Stimulated activated naive CD8-positive, alpha-beta T cell treated with anti-CD3 and anti-CD28 coated beads, Interleukin-15, Interleukin-2, amounts not matched to agents 100 ng/mL and 50 ng/mL, for 24 hours (primary cell): ENCODE results near the gene MYMK.
A peak's percentile ranks its signal among the peaks of the same experiment; 100 is the strongest.

Source experiments
- H3K27ac Mint-ChIP-seq: one replicate; pipeline ENCODE4 v1.8.0; 2021; ENCODE audit warnings: mild to moderate bottlenecking, mixed read lengths
- H3K27me3 Mint-ChIP-seq: one replicate; pipeline ENCODE4 v1.8.0; 2021; ENCODE audit warnings: mixed read lengths
- H3K36me3 Mint-ChIP-seq: one replicate; pipeline ENCODE4 v1.8.0; 2021; ENCODE audit warnings: low read depth, mixed read lengths
- H3K4me1 Mint-ChIP-seq: one replicate; pipeline ENCODE4 v1.8.0; 2021; ENCODE audit warnings: low read depth, mixed read lengths
- H3K4me3 Mint-ChIP-seq: one replicate; pipeline ENCODE4 v1.8.0; 2021; ENCODE audit warnings: mild to moderate bottlenecking, mixed read lengths
- H3K9me3 Mint-ChIP-seq: one replicate; pipeline ENCODE4 v1.8.0; 2021; ENCODE audit warnings: mixed read lengths

The MYMK gene

DNA sequence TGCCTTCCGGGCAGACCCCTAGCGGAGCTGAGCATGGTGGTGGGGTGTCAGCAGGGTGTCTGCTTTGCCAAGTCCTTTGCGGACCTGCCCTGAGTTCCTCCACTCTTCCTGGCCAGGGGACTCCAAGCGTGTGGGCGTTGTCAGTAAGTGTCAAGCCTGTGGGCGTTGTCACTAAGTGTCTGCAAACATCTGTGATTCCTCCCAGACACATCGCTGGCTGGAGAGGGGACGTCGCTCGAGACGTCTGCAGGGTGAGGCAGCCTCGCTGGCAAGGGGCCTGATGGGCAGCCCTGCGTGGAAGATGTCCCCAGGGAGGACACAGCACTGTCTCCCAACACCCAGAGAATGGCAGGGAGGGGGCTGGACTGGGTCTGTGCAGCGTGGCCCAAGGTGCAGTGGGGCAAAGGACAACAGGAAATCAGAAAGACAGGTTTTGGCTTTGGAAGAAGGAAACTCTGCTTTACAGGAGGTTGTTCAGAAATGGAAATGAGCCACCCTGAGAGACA, 38.6 kb upstream of the MYMK start:
- Mint-ChIP-seq H3K4me3 (no peak overlapping the region), H3K9me3 (no peaks in the 10 kb centered on the region), H3K36me3 (no peaks in the 10 kb centered on the region), H3K27me3 (peaks cover 4% of the 10 kb centered on the region), H3K27ac (no peak overlapping the region), H3K4me1 (peaks cover 19% of the 10 kb centered on the region)

- H3K36me3 Mint-ChIP-seq: no peaks in the 10 kb centered on the region
- no peak overlapping the region for H3K27ac Mint-ChIP-seq
- H3K4me3 Mint-ChIP-seq: no peak overlapping the region
- no peaks in the 10 kb centered on the region for H3K9me3 Mint-ChIP-seq
- H3K27me3 Mint-ChIP-seq: peaks cover 4% of the 10 kb centered on the region
- H3K4me1 Mint-ChIP-seq: peaks cover 24% of the 10 kb centered on the region
These were observed 38.0 kb upstream of the MYMK start for GRCh38 chr9:133562611-133563290.

- H3K4me3 Mint-ChIP-seq: no peak overlapping the region
- peaks cover 4% of the 10 kb centered on the region for H3K27me3 Mint-ChIP-seq
- no peak overlapping the region for H3K27ac Mint-ChIP-seq
- H3K9me3 Mint-ChIP-seq: no peaks in the 10 kb centered on the region
- peaks cover 24% of the 10 kb centered on the region for H3K4me1 Mint-ChIP-seq
- H3K36me3 Mint-ChIP-seq: no peaks in the 10 kb centered on the region
These were observed 37.3 kb upstream of the MYMK start for GRCh38 chr9:133561976-133562554.

GRCh38 chr9:133560944-133561343, 36.2 kb upstream of the MYMK start:
- no peaks in the 10 kb centered on the region for H3K36me3 Mint-ChIP-seq
- H3K27ac Mint-ChIP-seq: no peak overlapping the region
- H3K4me3 Mint-ChIP-seq: no peak overlapping the region
- no peaks in the 10 kb centered on the region for H3K9me3 Mint-ChIP-seq
- H3K27me3 Mint-ChIP-seq: peaks cover 4% of the 10 kb centered on the region
- H3K4me1 Mint-ChIP-seq: peaks cover 24% of the 10 kb centered on the region

GRCh38 chr9:133560311-133560710, 35.6 kb upstream of the MYMK start:
- H3K4me1 Mint-ChIP-seq: peaks cover 24% of the 10 kb centered on the region
- H3K27ac Mint-ChIP-seq: no peak overlapping the region
- peaks cover 4% of the 10 kb centered on the region for H3K27me3 Mint-ChIP-seq
- no peaks in the 10 kb centered on the region for H3K36me3 Mint-ChIP-seq
- no peak overlapping the region for H3K4me3 Mint-ChIP-seq
- no peaks in the 10 kb centered on the region for H3K9me3 Mint-ChIP-seq

DNA sequence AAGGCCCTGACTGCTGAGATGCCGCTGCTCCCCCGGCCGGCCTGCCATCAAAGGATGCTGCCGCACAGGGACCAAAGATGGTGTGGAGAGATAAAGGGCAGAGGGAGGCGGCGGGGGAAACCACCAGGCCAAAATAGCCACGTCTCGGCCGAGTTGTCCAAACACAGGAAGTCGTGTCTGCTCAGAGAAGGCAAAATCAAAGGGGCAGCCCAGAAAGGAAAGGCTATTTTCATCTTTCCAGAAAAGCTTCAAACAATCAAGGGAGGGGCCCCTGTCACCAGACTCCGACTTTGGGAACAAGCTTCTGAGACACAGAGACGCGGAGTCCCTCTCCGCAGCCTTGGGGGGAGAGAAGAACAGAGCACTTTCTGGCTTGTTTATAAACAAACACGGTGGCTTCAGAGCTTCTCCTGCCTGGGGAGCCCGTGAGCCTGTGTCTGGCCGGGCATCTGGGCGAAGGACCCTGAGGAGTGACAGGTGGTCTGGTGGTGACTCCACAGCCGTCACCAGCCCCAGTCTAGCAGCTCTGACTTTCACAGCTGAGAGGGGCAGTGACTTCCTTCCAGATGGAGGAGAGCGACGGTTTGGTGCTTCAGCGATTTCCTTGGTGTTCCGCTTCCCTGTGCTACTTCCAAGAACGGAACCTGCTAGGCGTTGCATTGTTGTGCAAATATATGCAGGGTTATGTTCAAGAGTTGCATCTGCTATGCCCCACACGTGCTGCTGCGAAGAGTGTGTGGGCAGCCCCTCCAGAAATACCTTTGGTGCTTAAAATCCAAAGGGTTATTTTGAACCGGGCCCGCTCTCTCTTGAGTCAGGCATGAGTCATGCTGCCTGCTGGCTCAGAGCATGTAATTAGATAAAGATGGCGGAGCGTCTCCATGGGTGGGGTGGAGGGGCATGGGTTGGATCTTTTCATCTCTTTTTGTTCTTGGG, 33.7 kb upstream of the MYMK start:
- Mint-ChIP-seq H3K9me3 (no peaks in the 10 kb centered on the region), H3K36me3 (no peaks in the 10 kb centered on the region), H3K4me3 (peak overlapping the region; percentile 30), H3K27ac (peak overlapping the region; percentile 82), H3K27me3 (peaks cover 4% of the 10 kb centered on the region), H3K4me1 (peaks cover 24% of the 10 kb centered on the region)

DNA sequence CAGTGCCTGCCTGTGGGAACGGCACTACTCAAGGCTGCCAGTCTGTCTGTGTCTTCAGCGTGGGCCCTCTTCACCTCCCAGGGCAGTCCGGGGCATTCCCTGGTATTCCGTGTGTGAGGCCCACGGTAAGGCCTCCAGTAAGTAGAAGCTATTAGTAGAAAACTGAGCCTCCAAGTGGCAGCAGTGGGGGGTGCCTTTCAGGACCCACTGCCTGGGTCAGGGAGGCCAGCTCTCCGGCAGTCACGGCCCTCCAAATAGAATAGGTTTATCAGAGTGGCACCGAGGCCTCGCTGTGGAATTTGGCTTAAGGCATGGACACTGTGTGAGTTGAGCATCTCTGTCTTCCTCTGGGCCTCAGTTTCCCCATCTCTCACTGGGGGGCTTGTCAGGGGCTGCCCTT, 32.8 kb upstream of the MYMK start:
- H3K27ac Mint-ChIP-seq: no peak overlapping the region
- no peaks in the 10 kb centered on the region for H3K9me3 Mint-ChIP-seq
- H3K36me3 Mint-ChIP-seq: no peaks in the 10 kb centered on the region
- peaks cover 18% of the 10 kb centered on the region for H3K4me1 Mint-ChIP-seq
- peaks cover 4% of the 10 kb centered on the region for H3K27me3 Mint-ChIP-seq
- no peak overlapping the region for H3K4me3 Mint-ChIP-seq

DNA sequence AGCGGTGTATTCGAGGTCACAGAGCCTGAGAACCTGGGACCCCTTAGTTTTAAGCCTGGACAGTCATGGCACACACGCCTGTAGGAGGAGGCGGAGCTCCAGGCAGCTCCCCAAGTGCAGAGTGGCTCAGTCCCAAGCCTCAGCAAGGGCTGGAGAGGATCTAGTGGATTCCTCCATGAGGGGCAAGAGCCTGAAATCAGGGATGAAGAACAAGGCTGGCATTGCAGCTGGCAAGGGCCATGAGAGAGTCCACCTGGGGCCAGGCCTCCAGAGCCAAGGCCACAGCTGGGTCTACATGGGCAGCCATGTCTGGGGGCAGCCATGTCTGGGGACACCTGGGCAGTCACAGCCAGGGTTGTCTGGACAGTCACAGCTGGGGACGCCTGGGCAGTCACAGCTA, 31.6 kb upstream of the MYMK start:
- no peak overlapping the region for H3K4me3 Mint-ChIP-seq
- no peaks in the 10 kb centered on the region for H3K9me3 Mint-ChIP-seq
- H3K27me3 Mint-ChIP-seq: peaks cover 4% of the 10 kb centered on the region

DNA sequence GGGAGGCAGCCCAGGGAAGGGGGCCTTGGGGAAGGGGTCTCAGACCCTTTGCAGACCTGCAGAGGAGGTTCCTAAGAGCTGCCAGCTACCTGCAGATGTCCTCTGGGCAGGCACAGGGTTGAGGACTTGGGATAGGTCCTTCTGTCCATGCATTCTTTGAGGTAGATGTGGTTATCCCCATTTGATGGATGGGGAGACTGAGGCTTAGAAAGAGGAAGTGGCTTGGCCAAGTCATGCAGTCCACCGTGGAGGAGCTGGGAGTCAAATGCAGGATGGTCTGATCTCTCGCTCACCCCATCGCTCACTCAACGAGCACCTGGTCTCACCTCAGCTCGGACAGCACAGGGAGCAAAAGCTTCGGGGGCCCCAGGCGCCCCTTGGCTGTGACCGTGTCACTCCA, 30.0 kb upstream of the MYMK start:
- Mint-ChIP-seq H3K9me3 (no peaks in the 10 kb centered on the region), H3K27me3 (peaks cover 4% of the 10 kb centered on the region), H3K27ac (no peak overlapping the region), H3K36me3 (no peaks in the 10 kb centered on the region), H3K4me1 (peaks cover 15% of the 10 kb centered on the region), H3K4me3 (no peak overlapping the region)

More for the DNA sequence above, 31.6 kb upstream of the MYMK start:
- Mint-ChIP-seq H3K36me3 (no peaks in the 10 kb centered on the region), H3K4me1 (peaks cover 18% of the 10 kb centered on the region), H3K27ac (no peak overlapping the region)

- Mint-ChIP-seq H3K9me3 (no peaks in the 10 kb centered on the region), H3K27me3 (peaks cover 4% of the 10 kb centered on the region), H3K27ac (no peak overlapping the region), H3K36me3 (no peaks in the 10 kb centered on the region), H3K4me1 (peaks cover 13% of the 10 kb centered on the region), H3K4me3 (no peak overlapping the region)
These were observed 29.4 kb upstream of the MYMK start for GRCh38 chr9:133553973-133554713.

DNA sequence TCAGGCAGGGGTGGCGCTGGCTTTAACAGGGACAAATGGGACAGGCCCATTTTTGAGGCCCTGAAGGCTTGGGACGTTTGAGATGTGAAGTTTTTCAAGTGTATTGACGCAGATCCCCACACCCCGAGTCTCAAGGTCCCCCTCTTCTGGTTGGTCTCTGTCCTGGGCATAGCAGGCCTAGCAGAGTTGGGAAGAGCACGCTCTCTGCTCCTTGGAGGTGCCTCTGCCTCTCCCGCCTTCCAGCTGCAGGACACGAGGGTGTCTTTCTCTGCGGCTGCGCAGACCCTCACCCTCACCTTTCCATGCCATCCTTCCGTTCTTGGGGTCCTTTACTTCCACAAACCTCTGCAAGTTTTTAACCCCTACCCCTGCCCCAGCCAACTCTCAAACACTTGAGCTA, 28.4 kb upstream of the MYMK start:
- H3K4me1 Mint-ChIP-seq: peaks cover 3% of the 10 kb centered on the region
- H3K36me3 Mint-ChIP-seq: no peaks in the 10 kb centered on the region
- H3K27ac Mint-ChIP-seq: no peak overlapping the region
- no peaks in the 10 kb centered on the region for H3K27me3 Mint-ChIP-seq
- no peaks in the 10 kb centered on the region for H3K9me3 Mint-ChIP-seq
- no peak overlapping the region for H3K4me3 Mint-ChIP-seq

DNA sequence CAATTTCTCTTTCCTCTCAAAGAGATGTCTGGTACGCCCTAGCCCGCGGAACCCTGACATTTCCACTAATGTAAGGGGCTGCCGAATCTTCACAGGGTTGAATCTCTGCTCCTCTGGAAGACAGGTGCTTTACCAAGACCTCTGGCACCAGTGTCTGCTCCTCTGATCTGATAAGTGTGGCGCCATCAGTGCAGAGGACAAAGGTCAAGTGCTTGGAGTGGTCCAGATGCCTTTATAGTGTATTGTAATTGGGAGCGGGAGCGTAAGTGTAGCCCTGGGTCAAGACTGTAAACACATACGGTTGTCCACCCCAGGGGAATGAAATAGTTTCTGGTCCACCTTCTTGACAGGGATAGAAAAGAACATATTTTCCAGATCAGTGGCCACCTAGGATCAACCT, 27.5 kb upstream of the MYMK start:
- no peak overlapping the region for H3K27ac Mint-ChIP-seq
- H3K4me1 Mint-ChIP-seq: no peaks in the 10 kb centered on the region
- H3K36me3 Mint-ChIP-seq: no peaks in the 10 kb centered on the region
- H3K9me3 Mint-ChIP-seq: no peaks in the 10 kb centered on the region
- H3K27me3 Mint-ChIP-seq: no peaks in the 10 kb centered on the region
- no peak overlapping the region for H3K4me3 Mint-ChIP-seq

GRCh38 chr9:133551446-133551845, 26.7 kb upstream of the MYMK start:
- Mint-ChIP-seq H3K4me1 (no peaks in the 10 kb centered on the region), H3K36me3 (no peaks in the 10 kb centered on the region), H3K27ac (no peak overlapping the region), H3K9me3 (no peaks in the 10 kb centered on the region), H3K27me3 (no peaks in the 10 kb centered on the region), H3K4me3 (no peak overlapping the region)

DNA sequence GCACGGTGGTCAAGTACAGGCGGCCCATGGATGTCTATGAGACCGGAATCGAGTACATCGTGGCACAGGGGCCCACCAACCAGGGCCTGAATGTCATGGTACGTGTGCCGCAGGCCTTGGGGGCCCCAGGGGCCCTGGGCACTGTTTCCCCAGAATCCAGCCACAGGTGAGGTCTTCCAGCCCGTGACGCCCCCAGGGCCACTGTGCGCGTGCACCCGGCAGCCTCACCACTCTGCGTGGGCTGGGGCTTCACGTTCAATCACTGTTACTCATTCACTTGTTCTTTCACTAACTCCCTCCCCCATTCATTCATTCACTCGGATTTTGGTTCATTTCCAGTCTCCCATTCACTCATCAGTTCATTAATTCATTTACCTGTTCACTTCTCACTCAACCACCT, 22.4 kb upstream of the MYMK start:
- no peaks in the 10 kb centered on the region for H3K27me3 Mint-ChIP-seq
- no peak overlapping the region for H3K27ac Mint-ChIP-seq
- no peak overlapping the region for H3K4me3 Mint-ChIP-seq
- no peaks in the 10 kb centered on the region for H3K9me3 Mint-ChIP-seq
- H3K4me1 Mint-ChIP-seq: no peaks in the 10 kb centered on the region
- H3K36me3 Mint-ChIP-seq: no peaks in the 10 kb centered on the region
